IMR-90 (cell line): ENCODE measurements around the gene RNF31. TPM values are rescaled to one million over a fixed set of nuclear protein-coding genes. Genes with fewer than 3 reads are reported as not detected.

ENCODE experiments used
- ATAC-seq: fragments of 200-7000 bp; cut with Tn5 transposase; 2 replicates; pipeline ENCODE4 v1.9.1; 2020; ENCODE audit warnings: low read depth, mild to moderate bottlenecking, moderate library complexity
- BruUV-seq: library from RNA; stranded (reverse); fragments of 400-500 nt; replicated peaks from 2 replicates; lab custom pipeline; 2021; lab: Mats Ljungman, UMichigan
- CTCF ChIA-PET: fragments of 300-600 bp; formaldehyde crosslinking; extraction: SDS; loops from one replicate; lab custom pipeline; 2021; ENCODE audit warnings: antibody characterized with exemption; lab: Yijun Ruan, JAX
- POLR2A ChIA-PET: fragments of 300-600 bp; sonication (Branson Sonifier 250); formaldehyde crosslinking; loops from one replicate; lab custom pipeline; 2022; ENCODE audit warnings: antibody characterized with exemption; ENCODE audit not compliant: unreplicated experiment; lab: Charles Lee
- DNase-seq: peaks from one replicate; pipeline ENCODE4 v3.0.0; 2013
- H2AFZ ChIP-seq: replicated peaks from 2 replicates; pipeline ENCODE3; 2013; ENCODE audit warnings: low read length, mild to moderate bottlenecking; ENCODE audit not compliant: poor library complexity
- H2AK5ac ChIP-seq: 2 replicates; pipeline ENCODE4 v1.6.1; 2013; ENCODE audit warnings: low read depth, low read length, inconsistent platforms
- H2AK9ac ChIP-seq: replicated peaks from 2 replicates; pipeline ENCODE3; 2013; ENCODE audit warnings: mild to moderate bottlenecking, low read depth, low read length, moderate library complexity; ENCODE audit not compliant: poor library complexity
- H2BK120ac ChIP-seq: 2 replicates; pipeline ENCODE4 v1.6.1; 2013; ENCODE audit warnings: low read depth, low read length, inconsistent platforms
- H2BK15ac ChIP-seq: 3 replicates; pipeline ENCODE4 v1.6.1; 2013; ENCODE audit warnings: low read depth, low read length, inconsistent platforms
- H2BK20ac ChIP-seq: 2 replicates; pipeline ENCODE4 v1.6.1; 2013; ENCODE audit warnings: low read depth, mild to moderate bottlenecking, inconsistent platforms, low read length, moderate library complexity
- H2BK5ac ChIP-seq: 2 replicates; pipeline ENCODE4 v1.6.1; 2013; ENCODE audit warnings: mild to moderate bottlenecking, low read depth, low read length, inconsistent platforms; ENCODE audit not compliant: poor library complexity, severe bottlenecking
- H3K14ac ChIP-seq: replicated peaks from 2 replicates; pipeline ENCODE4 v1.6.1; 2013; ENCODE audit warnings: low read depth, low read length, inconsistent platforms
- H3K18ac ChIP-seq: 2 replicates; pipeline ENCODE4 v1.6.1; 2013; ENCODE audit warnings: low read depth, low read length, control low read depth
- H3K23ac ChIP-seq: 2 replicates; pipeline ENCODE4 v1.6.1; 2013; ENCODE audit warnings: low read depth, low read length, inconsistent platforms
- H3K27ac ChIP-seq: 2 replicates; pipeline ENCODE4 v1.5.1; 2013; ENCODE audit warnings: mild to moderate bottlenecking, control low read depth, low read length; ENCODE audit not compliant: insufficient read depth
- H3K27me3 ChIP-seq: 2 replicates; pipeline ENCODE4 v1.6.1; 2013; ENCODE audit warnings: low read length; ENCODE audit not compliant: control insufficient read depth, insufficient read depth
- H3K36me3 ChIP-seq: 2 replicates; pipeline ENCODE4 v1.6.1; 2013; ENCODE audit warnings: low read length, mixed read lengths; ENCODE audit not compliant: control insufficient read depth, insufficient read depth
- H3K4ac ChIP-seq: 2 replicates; pipeline ENCODE4 v1.6.1; 2013; ENCODE audit warnings: low read depth, low read length, inconsistent platforms
- H3K4me1 ChIP-seq: 2 replicates; pipeline ENCODE4 v1.6.1; 2013; ENCODE audit warnings: low read length, mixed read lengths; ENCODE audit not compliant: control insufficient read depth, insufficient read depth
- H3K4me2 ChIP-seq: 2 replicates; pipeline ENCODE4 v1.6.1; 2013; ENCODE audit warnings: low read depth, mild to moderate bottlenecking, control low read depth, low read length, moderate library complexity
- H3K4me3 ChIP-seq: 2 replicates; pipeline ENCODE4 v1.5.1; 2013; ENCODE audit warnings: low read depth, mild to moderate bottlenecking, control low read depth, low read length, moderate library complexity; ENCODE audit not compliant: insufficient read depth
- H3K56ac ChIP-seq: 2 replicates; pipeline ENCODE4 v1.6.1; 2013; ENCODE audit warnings: low read length, inconsistent platforms; ENCODE audit not compliant: insufficient read depth; ENCODE audit errors: extremely low read depth
- H3K79me1 ChIP-seq, 2 experiments: 2 replicates each; pipeline ENCODE4 v1.6.1; 2013; ENCODE audit warnings: low read length in 2 of 2, inconsistent platforms in 1 of 2, low read depth in 1 of 2
- H3K9ac ChIP-seq: 2 replicates; pipeline ENCODE4 v1.6.1; 2013; ENCODE audit warnings: low read depth, low read length, control low read depth
- H3K9me1 ChIP-seq: 2 replicates; pipeline ENCODE4 v1.6.1; 2013; ENCODE audit warnings: low read length, inconsistent platforms; ENCODE audit not compliant: insufficient read depth
- H3K9me3 ChIP-seq: 2 replicates; pipeline ENCODE4 v1.6.1; 2013; ENCODE audit warnings: low read length; ENCODE audit not compliant: control insufficient read depth, insufficient read depth
- H4K20me1 ChIP-seq: 2 replicates; pipeline ENCODE4 v1.6.1; 2013; ENCODE audit warnings: low read length, inconsistent platforms; ENCODE audit not compliant: insufficient read depth
- H4K5ac ChIP-seq: 2 replicates; pipeline ENCODE4 v1.6.1; 2013; ENCODE audit warnings: mild to moderate bottlenecking, low read depth, low read length, control low read depth
- H4K8ac ChIP-seq, 2 experiments: 2 replicates each; pipeline ENCODE4 v1.6.1; 2013; ENCODE audit warnings: low read depth in 2 of 2, low read length in 2 of 2, control low read depth in 1 of 2, inconsistent platforms in 1 of 2
- H4K91ac ChIP-seq: 2 replicates; pipeline ENCODE4 v1.6.1; 2013; ENCODE audit warnings: low read depth, low read length, inconsistent platforms; ENCODE audit not compliant: insufficient read depth
- BHLHE40 ChIP-seq: fragments of 150-350 bp; IDR thresholded peaks from 2 replicates; pipeline ENCODE4 v1.6.1; 2016; ENCODE audit warnings: mild to moderate bottlenecking, low read depth, low read length
- CEBPB ChIP-seq: IDR thresholded peaks from 2 replicates; pipeline ENCODE4 v1.6.1; 2012; ENCODE audit warnings: low read depth, low read length, improper control_type of control experiment
- CTCF ChIP-seq: conservative IDR thresholded peaks from 2 replicates; pipeline ENCODE4 v1.5.1; 2012; ENCODE audit warnings: mild to moderate bottlenecking, low read depth, low read length, improper control_type of control experiment
- NFE2L2 ChIP-seq: fragments of 150-350 bp; IDR thresholded peaks from 2 replicates; pipeline ENCODE4 v1.6.1; 2016; ENCODE audit warnings: low read depth, mild to moderate bottlenecking, low read length
- POLR2A ChIP-seq: IDR thresholded peaks from 2 replicates; pipeline ENCODE4 v1.6.1; 2012; ENCODE audit warnings: mild to moderate bottlenecking, low read depth, low read length
- RAD21 ChIP-seq: IDR thresholded peaks from 2 replicates; pipeline ENCODE4 v1.6.1; 2012; ENCODE audit warnings: low read length, improper control_type of control experiment
- RCOR1 ChIP-seq: IDR thresholded peaks from 2 replicates; pipeline ENCODE4 v1.6.1; 2012; ENCODE audit warnings: mild to moderate bottlenecking, low read length, improper control_type of control experiment; ENCODE audit not compliant: insufficient replicate concordance
- RFX5 ChIP-seq: IDR thresholded peaks from 2 replicates; pipeline ENCODE4 v1.8.0; 2012; ENCODE audit warnings: low read depth, mild to moderate bottlenecking, low read length, moderate library complexity
- WGBS, 2 experiments: methylation state at CpG; one replicate each; pipeline versions ENCODE4 v1.1.5 to v1.1.7; 2013; ENCODE audit warnings: missing lambda C conversion rate in 2 of 2; ENCODE audit not compliant: insufficient read length in 1 of 2; ENCODE audit errors: extremely low coverage in 2 of 2; 5-methylcytosine and 5-hydroxymethylcytosine counted together
- dilution Hi-C: fragments of 300-500 bp; cut with HindIII; formaldehyde crosslinking; loops from one replicate; pipeline ENCODE4 v1.14.3; 2018; ENCODE audit warnings: low sequenced_read_pairs; ENCODE audit not compliant: unreplicated experiment
- in situ Hi-C: fragments of 300-500 bp; cut with MboI; formaldehyde crosslinking; loops from 3 replicates; pipeline ENCODE4 v1.14.3; 2019; ENCODE audit warnings: low sequenced_read_pairs, inconsistent platforms, mixed read lengths
- intact Hi-C: fragments of 100-400 bp; cut with micrococcal nuclease; formaldehyde crosslinking; loops from 2 replicates; pipeline ENCODE4 v1.10.0; 2022
- polyA plus RNA-seq, 3 experiments: library from polyadenylated mRNA; depleted of rRNA; stranded (reverse); fragments of >200 nt; gene quantifications; 2 replicates each; pipeline ENCODE4 v1.2.3, GENCODE V29; 2012; ENCODE audit warnings: low replicate concordance in 1 of 3
- total RNA-seq: library from RNA; depleted of rRNA; stranded (reverse); fragments of >200 nt; gene quantifications from 2 replicates; pipeline ENCODE4 v1.2.3, GENCODE V29; 2012

RNF31 gene
- total and polyA plus RNA-seq, 2 of the 4 experiments (the other 2 are of a cell fraction) = 31.6 to 37.5 TPM

GRCh38 chr14:24139272-24139934 is 7.9 kb upstream of the RNF31 start:
- Histone ChIP-seq H3K18ac (no peak overlapping the region), H2BK15ac (no peak overlapping the region), H4K8ac (no peak overlapping the region), H3K27me3 (no peaks in the 10 kb centered on the region), H2BK5ac (no peak overlapping the region), H3K27ac (no peak overlapping the region), H2AK5ac (no peak overlapping the region), H2BK20ac (no peak overlapping the region), H3K14ac (no peak overlapping the region), H2AK9ac (peak overlapping the region; percentile 5), H3K79me1 (peaks cover 20 to 64% of the 10 kb centered on the region in 2 experiments), H4K91ac (no peak overlapping the region; the same call in 1 of the 2 replicates), H3K23ac (no peak overlapping the region), H3K56ac (no peak overlapping the region), H4K20me1 (peaks cover 17% of the 10 kb centered on the region), H3K9me1 (peaks cover 26% of the 10 kb centered on the region), H3K36me3 (peaks cover 23% of the 10 kb centered on the region), H3K9ac (no peak overlapping the region), H2BK120ac (no peak overlapping the region), H2AFZ (no peak overlapping the region), H3K9me3 (no peaks in the 10 kb centered on the region), H3K4ac (no peak overlapping the region), H3K4me1 (peaks cover 12% of the 10 kb centered on the region), H3K4me2 (peak overlapping the region; percentile 15; the same call in 1 of the 2 replicates), H3K4me3 (no peak overlapping the region), H4K5ac (no peak overlapping the region)
- TF ChIP-seq RAD21 = no peak
- TF ChIP-seq POLR2A = no peak
- no peak for TF ChIP-seq NFE2L2
- no peak for TF ChIP-seq CTCF
- TF ChIP-seq BHLHE40 = no peak
- TF ChIP-seq RFX5 = no peak
- no peak for TF ChIP-seq CEBPB
- TF ChIP-seq RCOR1 = no peak
- dilution Hi-C loops (no loop called here), in situ Hi-C loops (loop anchor here (10.0 to 25.0 kb wide), 3 partner anchors 295 to 1052 kb away; partner anchors contain the start of genes ACIN1, BCL2L2, C14orf119 and PABPN1), intact Hi-C loops (no loop called here)
- DNase-seq (no peak), ATAC-seq (no peak)
- POLR2A ChIA-PET = no interaction called here
- CTCF ChIA-PET = interaction anchor here (0.6 kb wide), 2 partner anchors 11 to 42 kb away, joined by 3 to 6 read pairs; no protein-coding TSS in a partner anchor
- BruUV-seq = no TSS peak
- no CpG with 5 or more reads among the region's 9 CpGs for WGBS, 2 experiments
